Memory B cell (primary cell): ENCODE results near the gene RASAL1.
"Not testable (repeated sequence)": the region's sequence is repeated elsewhere in the genome, so short reads cannot be mapped to it uniquely, and the experiment has no call there.

Experiments
- ATAC-seq: fragments of 150-1000 bp; cut with Tn5 transposase; 2 replicates; pipeline ENCODE4 v1.10.0; 2021; ENCODE audit warnings: low read depth, mild to moderate bottlenecking, moderate library complexity
- DNase-seq, 2 donors: peaks; one replicate each; pipeline ENCODE4 v3.0.0; 2022; ENCODE audit warnings: low spot score in 2 of 2
- H3K27ac Mint-ChIP-seq: one replicate; pipeline ENCODE4 v1.8.0; 2022; ENCODE audit warnings: mild to moderate bottlenecking, moderate library complexity, mixed read lengths
- H3K27me3 Mint-ChIP-seq: one replicate; pipeline ENCODE4 v1.8.0; 2022; ENCODE audit warnings: mixed read lengths
- H3K36me3 Mint-ChIP-seq: one replicate; pipeline ENCODE4 v1.8.0; 2022; ENCODE audit warnings: mild to moderate bottlenecking, mixed read lengths
- H3K4me1 Mint-ChIP-seq: one replicate; pipeline ENCODE4 v1.8.0; 2022; ENCODE audit warnings: mixed read lengths
- H3K4me3 Mint-ChIP-seq: one replicate; pipeline ENCODE4 v1.8.0; 2022; ENCODE audit warnings: mild to moderate bottlenecking, moderate library complexity, mixed read lengths
- H3K9me3 Mint-ChIP-seq: one replicate; pipeline ENCODE4 v1.8.0; 2022; ENCODE audit warnings: mixed read lengths

Gene RASAL1

DNA sequence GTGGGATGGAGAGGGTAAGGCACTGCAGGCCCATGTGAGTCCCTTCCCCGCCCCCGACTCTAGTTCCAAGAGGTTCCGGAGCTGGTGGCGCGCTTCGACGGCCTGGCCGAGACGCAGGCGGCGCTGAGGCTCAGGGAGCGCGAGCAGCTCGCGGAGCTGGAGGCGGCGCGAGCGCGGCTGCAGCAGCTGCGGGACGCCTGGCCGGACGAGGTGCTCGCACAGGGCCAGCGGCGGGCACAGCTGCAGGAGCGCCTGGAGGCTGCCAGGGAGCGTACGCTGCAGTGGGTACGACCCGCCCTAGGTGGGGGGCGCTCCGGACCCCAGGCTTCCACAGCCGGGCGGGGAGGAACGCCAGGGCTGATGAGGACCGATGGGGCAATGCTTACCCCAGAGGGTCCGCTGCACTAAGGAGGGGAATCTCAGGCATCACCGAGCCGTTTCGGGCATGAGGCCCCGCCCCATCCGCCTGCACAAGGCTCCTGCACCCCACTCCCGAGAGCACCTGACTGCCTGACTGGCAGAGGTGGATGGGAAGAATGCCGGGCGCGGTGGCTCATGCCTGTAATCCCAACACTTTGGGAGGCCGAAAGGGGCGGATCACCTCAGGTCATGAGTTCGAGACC lies 18.9 kb upstream of the RASAL1 start:
- Mint-ChIP-seq H3K9me3 (no peaks in the 10 kb centered on the region), H3K36me3 (peaks cover 14% of the 10 kb centered on the region), H3K4me3 (peak overlapping the region; percentile 67), H3K4me1 (peaks cover 13% of the 10 kb centered on the region), H3K27ac (no peak overlapping the region), H3K27me3 (peaks cover 17% of the 10 kb centered on the region)
- no peak for ATAC-seq
- no peak for DNase-seq

GRCh38 chr12:113152835-113153814 lies 17.6 kb upstream of the RASAL1 start:
- Mint-ChIP-seq H3K36me3 (peaks cover 5% of the 10 kb centered on the region), H3K4me3 (peak overlapping the region; percentile 74), H3K27me3 (peaks cover 17% of the 10 kb centered on the region), H3K9me3 (no peaks in the 10 kb centered on the region), H3K4me1 (peaks cover 13% of the 10 kb centered on the region), H3K27ac (no peak overlapping the region)
- DNase-seq (peak in 1 of 2 donors; percentile 52), ATAC-seq (peak; percentile 73)

DNA sequence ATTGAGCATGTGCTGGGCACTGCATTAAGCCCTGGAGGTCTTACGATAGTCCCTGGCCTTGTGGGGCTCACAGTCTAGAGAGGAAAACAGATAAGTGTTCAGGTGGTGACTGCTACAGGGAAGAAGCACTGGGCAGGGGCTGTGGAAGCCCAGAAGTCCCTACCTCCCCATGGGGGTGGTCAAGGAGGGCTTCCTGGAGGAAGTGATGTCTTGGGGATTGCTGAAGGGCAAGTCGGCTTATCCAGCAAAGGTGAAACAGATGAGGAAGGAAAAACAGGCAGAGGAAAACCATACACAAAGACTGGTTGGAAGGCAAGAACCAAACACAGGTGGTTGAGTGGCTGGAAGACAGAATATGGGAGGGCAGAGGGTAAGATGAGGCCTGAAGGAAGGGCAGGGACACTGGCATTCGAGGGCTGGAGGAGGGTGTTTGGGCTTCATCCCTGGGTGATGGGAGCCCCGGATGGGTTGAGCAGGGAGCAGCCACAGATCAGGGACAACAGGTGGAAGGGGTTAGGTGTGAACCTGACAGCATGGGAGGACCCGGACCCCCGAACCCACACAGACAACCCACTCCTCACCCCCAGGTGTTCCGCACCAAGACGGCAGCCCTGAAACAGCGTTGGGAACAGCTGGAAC lies 16.8 kb upstream of the RASAL1 start:
- no peak for ATAC-seq
- Mint-ChIP-seq H3K27ac (no peak overlapping the region), H3K4me3 (peak overlapping the region; percentile 74), H3K9me3 (peaks cover 2% of the 10 kb centered on the region), H3K27me3 (peaks cover 17% of the 10 kb centered on the region), H3K36me3 (peaks cover 2% of the 10 kb centered on the region), H3K4me1 (peaks cover 13% of the 10 kb centered on the region)
- no peak for DNase-seq

DNA sequence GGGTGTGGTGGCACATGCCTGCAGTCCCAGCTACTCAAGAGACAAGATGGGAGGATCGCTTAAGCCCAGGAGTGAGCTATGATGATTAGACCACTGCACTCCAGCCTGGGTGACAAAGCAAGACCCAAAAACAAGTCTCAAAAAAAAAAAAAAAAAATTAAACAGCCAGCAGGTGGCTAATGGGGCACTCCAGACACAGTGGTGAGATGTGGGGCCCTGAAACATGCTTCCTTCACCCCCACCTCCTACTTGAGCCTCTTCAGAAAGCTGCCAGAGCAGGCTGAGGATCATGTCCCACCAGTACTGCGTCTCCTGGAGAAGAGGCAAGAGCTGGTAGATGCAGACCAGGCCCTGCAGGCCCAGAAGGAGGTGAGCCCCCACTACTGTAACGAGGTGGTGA lies 16.1 kb upstream of the RASAL1 start:
- H3K27me3 Mint-ChIP-seq: peaks cover 17% of the 10 kb centered on the region
- H3K4me1 Mint-ChIP-seq: peaks cover 13% of the 10 kb centered on the region
- no peak overlapping the region for H3K27ac Mint-ChIP-seq
- H3K9me3 Mint-ChIP-seq: peaks cover 3% of the 10 kb centered on the region
- DNase-seq (no peak), ATAC-seq (no peak)
- peaks cover 3% of the 10 kb centered on the region for H3K36me3 Mint-ChIP-seq
- no peak overlapping the region for H3K4me3 Mint-ChIP-seq

DNA sequence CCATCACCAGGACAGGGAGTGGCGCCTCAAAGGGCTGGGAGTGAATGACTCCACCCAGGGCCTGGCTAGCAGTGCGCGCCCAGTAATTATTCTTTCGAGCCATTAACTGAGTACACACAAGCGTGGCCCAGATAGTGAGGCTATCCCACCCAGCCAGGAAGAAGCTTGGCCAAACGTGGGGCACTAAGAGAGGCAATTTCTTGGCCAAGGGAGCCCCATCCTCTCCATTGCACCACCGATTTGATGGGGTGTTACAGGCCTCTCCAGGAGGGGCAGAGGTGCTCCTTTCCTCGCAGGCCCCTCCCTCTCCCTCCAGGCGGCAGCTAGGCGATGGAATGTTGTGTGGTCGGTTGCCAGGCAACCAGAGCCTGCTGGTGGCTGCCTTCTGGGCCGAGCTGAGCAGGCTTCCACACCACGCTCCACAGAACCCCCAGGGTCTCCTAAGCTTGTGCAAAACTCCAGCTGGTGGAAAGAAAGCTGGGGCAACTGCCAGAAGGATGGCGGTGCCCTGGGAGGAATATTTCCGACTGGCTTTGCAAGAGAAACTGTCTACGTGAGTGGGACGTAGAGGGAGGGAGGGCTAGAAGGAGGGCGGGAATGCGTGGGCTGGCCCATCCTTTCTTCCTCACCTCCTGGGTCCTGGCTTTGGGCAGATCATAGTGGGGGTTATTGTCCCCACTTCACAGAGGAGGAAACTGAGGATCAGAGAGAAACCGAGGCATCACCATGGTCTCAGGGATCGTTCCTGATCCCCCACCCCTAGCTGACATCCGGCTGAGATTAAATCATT lies 14.0 kb upstream of the RASAL1 start, which contains the start of gene CFAP73:
Gene CFAP73 (plus strand): TSS at position 364 of the 790 bp plus-strand sequence. CDS start 134 bp downstream, at position 498.
- Mint-ChIP-seq H3K27me3 (peaks cover 15% of the 10 kb centered on the region), H3K9me3 (peaks cover 3% of the 10 kb centered on the region), H3K4me1 (peaks cover 13% of the 10 kb centered on the region), H3K4me3 (no peak within 1 kb of the TSS), H3K36me3 (peaks cover 3% of the 10 kb centered on the region), H3K27ac (no peak within 1 kb of the TSS)
- ATAC-seq (peak; percentile 15), DNase-seq (no peak)

DNA sequence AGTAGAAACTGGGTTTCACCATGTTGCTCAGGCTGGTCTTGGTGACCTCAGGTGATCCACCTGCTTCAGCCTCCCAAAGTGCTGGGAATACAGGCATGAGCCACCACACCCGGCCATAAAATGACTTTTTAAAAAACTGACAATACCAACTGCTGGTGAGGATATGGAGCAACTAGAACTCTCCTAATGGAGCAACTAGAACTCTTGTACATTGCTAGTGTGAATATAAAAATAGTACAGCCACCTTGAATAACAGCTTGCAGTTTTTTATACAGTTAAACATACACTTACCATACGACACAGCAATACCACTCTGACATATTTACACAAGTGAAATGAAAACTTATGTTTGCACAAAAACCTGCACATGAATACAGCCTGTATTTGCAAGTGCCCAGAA lies 11.4 kb upstream of the RASAL1 start:
- no peak for DNase-seq
- H3K4me1 Mint-ChIP-seq: peaks cover 7% of the 10 kb centered on the region
- H3K9me3 Mint-ChIP-seq: peaks cover 3% of the 10 kb centered on the region
- no peak overlapping the region for H3K27ac Mint-ChIP-seq
- ATAC-seq: no peak
- H3K27me3 Mint-ChIP-seq: peaks cover 8% of the 10 kb centered on the region
- peaks cover 3% of the 10 kb centered on the region for H3K36me3 Mint-ChIP-seq
- no peak overlapping the region for H3K4me3 Mint-ChIP-seq

- Mint-ChIP-seq H3K27ac (no peak overlapping the region), H3K4me1 (peaks cover 7% of the 10 kb centered on the region), H3K27me3 (peaks cover 5% of the 10 kb centered on the region), H3K9me3 (peaks cover 3% of the 10 kb centered on the region), H3K36me3 (peaks cover 3% of the 10 kb centered on the region), H3K4me3 (no peak overlapping the region)
- ATAC-seq (no peak), DNase-seq (no peak)
Observed at GRCh38 chr12:113145720-113146551, 10.4 kb upstream of the RASAL1 start.

- Mint-ChIP-seq H3K4me3 (no peak overlapping the region), H3K36me3 (peaks cover 3% of the 10 kb centered on the region), H3K9me3 (peaks cover 3% of the 10 kb centered on the region), H3K27ac (no peak overlapping the region), H3K4me1 (peaks cover 7% of the 10 kb centered on the region), H3K27me3 (no peaks in the 10 kb centered on the region)
- DNase-seq (no peak), ATAC-seq (no peak)
Observed at GRCh38 chr12:113144806-113145205, 9.2 kb upstream of the RASAL1 start.

DNA sequence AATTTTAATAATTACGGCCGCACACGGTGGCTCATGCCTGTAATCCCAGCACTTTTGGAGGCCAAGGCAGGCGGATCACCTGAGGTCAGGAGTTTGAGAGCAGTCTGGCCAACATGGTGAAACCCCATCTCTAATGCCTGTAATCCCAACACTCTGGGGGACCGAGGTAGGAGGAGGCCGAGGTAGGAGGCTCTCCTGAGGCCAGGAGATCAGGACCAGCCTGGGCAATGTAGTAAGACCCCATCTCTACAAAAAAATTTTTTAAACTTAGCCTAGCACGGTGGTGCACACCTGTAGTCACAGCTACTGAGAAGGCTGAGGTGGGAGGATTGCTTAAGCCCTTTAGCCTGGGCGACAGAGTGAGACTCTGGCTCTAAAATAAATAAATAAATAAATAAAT lies 8.4 kb upstream of the RASAL1 start:
- Mint-ChIP-seq H3K27me3 (no peaks in the 10 kb centered on the region), H3K4me1 (peaks cover 7% of the 10 kb centered on the region), H3K4me3 (no peak overlapping the region), H3K36me3 (peaks cover 3% of the 10 kb centered on the region), H3K27ac (no peak overlapping the region), H3K9me3 (peaks cover 3% of the 10 kb centered on the region)
- DNase-seq (no peak), ATAC-seq (no peak)

- no peak for ATAC-seq
- Mint-ChIP-seq H3K27me3 (no peaks in the 10 kb centered on the region), H3K27ac (no peak overlapping the region), H3K9me3 (peaks cover 3% of the 10 kb centered on the region), H3K36me3 (peaks cover 3% of the 10 kb centered on the region), H3K4me3 (no peak overlapping the region), H3K4me1 (peaks cover 7% of the 10 kb centered on the region)
- no peak for DNase-seq
Observed at GRCh38 chr12:113142886-113143332, 7.3 kb upstream of the RASAL1 start.

- DNase-seq (no peak), ATAC-seq (peak; percentile 68)
- Mint-ChIP-seq H3K36me3 (peaks cover 1% of the 10 kb centered on the region), H3K4me3 (no peak overlapping the region), H3K4me1 (peaks cover 7% of the 10 kb centered on the region), H3K27me3 (no peaks in the 10 kb centered on the region), H3K9me3 (peaks cover under 1% of the 10 kb centered on the region), H3K27ac (no peak overlapping the region)
Observed at GRCh38 chr12:113142173-113142885, 6.8 kb upstream of the RASAL1 start.

- H3K4me1 Mint-ChIP-seq, H3K9me3 Mint-ChIP-seq, H3K27ac Mint-ChIP-seq: not testable (repeated sequence)
Observed at GRCh38 chr12:113141716-113142115, 6.2 kb upstream of the RASAL1 start.

More at GRCh38 chr12:113141716-113142115, 6.2 kb upstream of the RASAL1 start:
- H3K27me3 Mint-ChIP-seq, ATAC-seq, H3K36me3 Mint-ChIP-seq, H3K4me3 Mint-ChIP-seq, DNase-seq: not testable (repeated sequence)
